OCI-LY3 (cell line): ENCODE data around the gene HIBADH.
"Not testable (repeated sequence)": the region's sequence is repeated elsewhere in the genome, so short reads cannot be mapped to it uniquely, and the experiment has no call there.

Experiments used
- H2AFZ ChIP-seq: fragments of 200-600, 300-600 bp; shearing (Covaris generic); 2 replicates; pipeline ENCODE4 v1.6.0; 2014; ENCODE audit warnings: antibody characterized with exemption, low read depth, low read length
- H3K27ac ChIP-seq: fragments of 200-600, 300-600 bp; sonication (generic); 2 replicates; pipeline ENCODE4 v1.5.1; 2014; ENCODE audit warnings: mild to moderate bottlenecking, low read length, moderate library complexity, mixed read lengths
- H3K27me3 ChIP-seq: fragments of 200-600, 300-600 bp; sonication (generic); 2 replicates; pipeline ENCODE4 v1.6.1; 2014; ENCODE audit warnings: low read depth, low read length, mixed read lengths
- H3K36me3 ChIP-seq: fragments of 200-600, 300-600 bp; sonication (generic); replicated peaks from 2 replicates; pipeline ENCODE3; 2014; ENCODE audit warnings: low read depth, low read length, mixed read lengths
- H3K4me1 ChIP-seq: fragments of 300-600, 200-600 bp; sonication (generic); 2 replicates; pipeline ENCODE4 v1.6.1; 2014; ENCODE audit warnings: low read length, mixed read lengths
- H3K4me2 ChIP-seq: fragments of 200-600, 300-600 bp; sonication (generic); 2 replicates; pipeline ENCODE4 v1.6.1; 2014; ENCODE audit warnings: low read length, mixed read lengths
- H3K4me3 ChIP-seq: fragments of 300-600, 200-600 bp; sonication (generic); 2 replicates; pipeline ENCODE4 v1.5.1; 2014; ENCODE audit warnings: antibody characterized with exemption, mild to moderate bottlenecking, low read length, moderate library complexity
- H3K79me2 ChIP-seq: fragments of 300-600, 200-600 bp; shearing (Covaris generic); 2 replicates; pipeline ENCODE4 v1.6.1; 2014; ENCODE audit warnings: mild to moderate bottlenecking, low read length, mixed read lengths
- H3K9ac ChIP-seq: fragments of 300-600, 200-600 bp; shearing (Covaris generic); 2 replicates; pipeline ENCODE4 v1.6.0; 2014; ENCODE audit warnings: mild to moderate bottlenecking, low read length, moderate library complexity
- H3K9me3 ChIP-seq: fragments of 200-600, 300-600 bp; shearing (Covaris generic); 2 replicates; pipeline ENCODE4 v1.6.1; 2014; ENCODE audit warnings: low read length, mixed read lengths; ENCODE audit not compliant: insufficient read depth
- H4K20me1 ChIP-seq: fragments of 200-600, 300-600 bp; sonication (generic); 2 replicates; pipeline ENCODE4 v1.6.1; 2016; ENCODE audit warnings: low read length, mixed read lengths; ENCODE audit not compliant: insufficient read depth
- CTCF ChIP-seq: fragments of 200-600, 300-600 bp; sonication (generic); IDR thresholded peaks from 2 replicates; pipeline ENCODE4 v1.5.1; 2014; ENCODE audit warnings: antibody characterized with exemption, low read length, low read depth
- EZH2phosphoT487 ChIP-seq: fragments of 200-600 bp; shearing (Covaris generic); IDR thresholded peaks from 2 replicates; pipeline ENCODE4 v1.6.1; 2018; ENCODE audit warnings: antibody characterized with exemption, mixed run types, low read depth

Gene HIBADH

DNA sequence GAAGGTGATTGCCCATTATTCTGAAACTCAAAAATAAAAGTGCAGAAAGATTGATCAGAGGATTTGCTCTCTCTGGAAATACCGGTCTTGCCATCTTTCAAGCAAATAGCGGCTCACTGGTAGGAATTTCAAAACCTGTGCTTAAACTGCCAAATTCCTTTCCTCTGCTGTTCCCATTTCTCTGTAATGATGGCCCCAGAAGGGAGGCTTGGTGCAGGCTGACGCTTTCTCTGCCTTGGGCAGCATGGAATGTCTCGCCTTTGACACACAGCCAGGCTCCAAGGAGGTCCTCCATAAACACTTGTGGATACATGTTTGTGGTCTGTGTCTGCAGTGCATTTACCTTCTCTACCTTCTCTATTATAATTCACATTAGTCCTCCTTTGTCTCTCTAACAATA lies 146.8 kb downstream of the HIBADH start:
- H3K4me3 ChIP-seq, result no peak overlapping the region

GRCh38 chr7:27514861-27515260 lies 147.8 kb downstream of the HIBADH start:
- Histone ChIP-seq H3K4me3 (no peak overlapping the region), H2AFZ (no peak overlapping the region), H3K9ac (no peak overlapping the region), H3K27me3 (no peaks in the 10 kb centered on the region), H3K4me2 (no peak overlapping the region), H3K79me2 (no peaks in the 10 kb centered on the region), H3K9me3 (no peaks in the 10 kb centered on the region), H3K36me3 (no peaks in the 10 kb centered on the region), H3K4me1 (0 out of 2 replicates have a peak, but pooled peaks cover 3% of the 10 kb centered on the region), H4K20me1 (no peaks in the 10 kb centered on the region), H3K27ac (no peak overlapping the region)
- TF ChIP-seq CTCF, result no peak
- TF ChIP-seq EZH2phosphoT487, result no peak

More for the DNA sequence above, 146.8 kb downstream of the HIBADH start:
- H3K79me2 ChIP-seq, result no peaks in the 10 kb centered on the region
- no peaks in the 10 kb centered on the region for H3K36me3 ChIP-seq
- no peaks in the 10 kb centered on the region for H3K4me1 ChIP-seq
- no peak overlapping the region for H2AFZ ChIP-seq
- H3K27me3 ChIP-seq, result no peaks in the 10 kb centered on the region
- no peaks in the 10 kb centered on the region for H4K20me1 ChIP-seq
- TF ChIP-seq EZH2phosphoT487 (no peak), CTCF (no peak)
- H3K4me2 ChIP-seq, result no peak overlapping the region
- no peak overlapping the region for H3K9ac ChIP-seq
- no peaks in the 10 kb centered on the region for H3K9me3 ChIP-seq
- no peak overlapping the region for H3K27ac ChIP-seq

DNA sequence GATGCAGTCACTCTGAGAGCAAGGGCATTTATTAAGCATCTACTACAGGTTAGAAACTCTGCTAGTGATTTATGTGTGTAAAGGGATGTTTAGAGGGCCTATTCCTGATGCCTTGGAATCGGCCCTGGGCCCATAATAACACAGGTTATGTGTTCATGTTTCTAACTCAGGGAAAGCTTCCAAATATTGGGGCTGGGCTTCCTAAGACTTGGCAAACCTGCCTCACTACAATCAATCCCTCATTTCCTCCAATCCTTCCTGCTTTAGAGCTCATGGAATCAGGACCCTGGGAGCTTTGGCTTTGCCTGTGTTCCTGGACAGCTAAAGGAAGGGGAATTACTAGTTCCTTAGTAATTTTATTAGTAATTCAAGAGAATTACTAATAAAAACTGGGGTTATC lies 148.8 kb downstream of the HIBADH start:
- H3K79me2 ChIP-seq, result no peaks in the 10 kb centered on the region
- H3K9ac ChIP-seq, result no peak overlapping the region
- H3K9me3 ChIP-seq, result no peaks in the 10 kb centered on the region
- TF ChIP-seq EZH2phosphoT487 (no peak), CTCF (no peak)
- H3K27ac ChIP-seq, result no peak overlapping the region
- H2AFZ ChIP-seq, result no peak overlapping the region
- no peak overlapping the region for H3K4me2 ChIP-seq
- no peak overlapping the region for H3K4me3 ChIP-seq
- H3K36me3 ChIP-seq, result no peaks in the 10 kb centered on the region
- no peaks in the 10 kb centered on the region for H3K27me3 ChIP-seq
- H4K20me1 ChIP-seq, result no peaks in the 10 kb centered on the region
- 0 out of 2 replicates have a peak, but pooled peaks cover 3% of the 10 kb centered on the region for H3K4me1 ChIP-seq

DNA sequence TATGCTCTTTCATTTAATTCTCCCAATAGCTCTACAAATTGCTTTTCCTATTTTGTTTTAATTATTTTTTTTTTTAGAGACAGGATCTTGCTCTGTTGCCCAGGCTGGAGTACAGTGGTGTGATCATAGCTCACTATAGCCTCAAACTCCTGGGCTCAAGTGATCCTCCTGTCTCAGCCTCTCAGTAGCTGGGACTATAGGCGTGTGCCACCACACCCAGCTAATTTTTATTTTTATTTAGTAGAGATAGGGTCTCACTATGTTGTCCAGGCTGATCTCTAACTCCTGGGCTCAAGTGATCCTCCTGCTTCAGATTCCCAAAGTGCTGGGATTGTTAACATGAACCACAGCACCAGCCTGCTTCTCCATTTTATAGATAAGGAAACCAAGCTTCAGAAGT lies 151.3 kb downstream of the HIBADH start:
- H3K9me3 ChIP-seq, H3K79me2 ChIP-seq, H4K20me1 ChIP-seq, H3K27me3 ChIP-seq, H3K36me3 ChIP-seq, H3K9ac ChIP-seq, H3K4me2 ChIP-seq, H3K27ac ChIP-seq, H2AFZ ChIP-seq, H3K4me1 ChIP-seq, H3K4me3 ChIP-seq: not testable (repeated sequence)

GRCh38 chr7:27510541-27510940 lies 152.1 kb downstream of the HIBADH start:
- no peaks in the 10 kb centered on the region for H3K27me3 ChIP-seq
- H3K27ac ChIP-seq, result no peak overlapping the region
- TF ChIP-seq EZH2phosphoT487 (no peak), CTCF (no peak)

GRCh38 chr7:27501879-27502278 lies 160.8 kb downstream of the HIBADH start:
- not testable (repeated sequence) for H3K79me2 ChIP-seq, H3K4me1 ChIP-seq

More at GRCh38 chr7:27510541-27510940, 152.1 kb downstream of the HIBADH start:
- Histone ChIP-seq H3K79me2 (no peaks in the 10 kb centered on the region), H3K9ac (no peak overlapping the region), H3K4me3 (no peak overlapping the region), H2AFZ (no peak overlapping the region), H3K9me3 (no peaks in the 10 kb centered on the region), H3K4me1 (0 out of 2 replicates have a peak, but pooled peaks cover 3% of the 10 kb centered on the region), H3K36me3 (no peaks in the 10 kb centered on the region), H3K4me2 (no peak overlapping the region), H4K20me1 (no peaks in the 10 kb centered on the region)

More at GRCh38 chr7:27501879-27502278, 160.8 kb downstream of the HIBADH start:
- not testable (repeated sequence) for H3K9me3 ChIP-seq, H3K27ac ChIP-seq, H3K4me3 ChIP-seq, H3K9ac ChIP-seq, H3K36me3 ChIP-seq, H3K4me2 ChIP-seq, H3K27me3 ChIP-seq, H2AFZ ChIP-seq, H4K20me1 ChIP-seq
